GM19468 (cell line): ENCODE measurements around the gene VAMP7.
"Not testable (repeated sequence)": the region's sequence is repeated elsewhere in the genome, so short reads cannot be mapped to it uniquely, and the experiment has no call there.

Experiments used
- ATAC-seq: cut with Tn5 transposase; IDR thresholded peaks from one replicate; pipeline ENCODE4 v1.9.1; 2021; ENCODE audit warnings: mild to moderate bottlenecking, moderate library complexity, moderate number of reproducible peaks; ENCODE audit not compliant: unreplicated experiment; ENCODE audit errors: extremely low read depth

The VAMP7 gene, protein sequence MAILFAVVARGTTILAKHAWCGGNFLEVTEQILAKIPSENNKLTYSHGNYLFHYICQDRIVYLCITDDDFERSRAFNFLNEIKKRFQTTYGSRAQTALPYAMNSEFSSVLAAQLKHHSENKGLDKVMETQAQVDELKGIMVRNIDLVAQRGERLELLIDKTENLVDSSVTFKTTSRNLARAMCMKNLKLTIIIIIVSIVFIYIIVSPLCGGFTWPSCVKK

GRCh38 chrX:155881158-155881993 is at the start of gene VAMP7:
Gene VAMP7 (plus strand): TSS chrX:155881345. CDS start chrX:155889467, 8,122 bp downstream.
- peak; percentile 91 for ATAC-seq

DNA sequence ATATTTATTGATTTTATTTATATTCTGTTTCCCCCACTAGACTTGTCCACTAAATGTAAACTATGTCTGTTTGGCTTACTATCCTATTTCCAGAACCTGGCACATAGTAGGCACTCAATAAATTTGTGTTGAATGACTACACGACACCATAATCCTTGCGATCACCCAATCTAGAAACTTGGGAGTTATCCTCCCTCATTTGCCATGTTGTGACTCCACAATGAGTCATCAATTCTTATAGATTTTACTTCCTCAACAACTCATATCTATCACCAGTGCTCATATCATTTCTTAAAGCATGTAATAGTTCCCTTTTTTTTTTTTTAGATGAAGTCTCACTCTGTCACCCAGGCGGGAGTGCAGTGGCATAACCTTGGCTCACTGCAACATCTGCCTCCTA is 39.9 kb upstream of the VAMP7 start:
- no peak for ATAC-seq

DNA sequence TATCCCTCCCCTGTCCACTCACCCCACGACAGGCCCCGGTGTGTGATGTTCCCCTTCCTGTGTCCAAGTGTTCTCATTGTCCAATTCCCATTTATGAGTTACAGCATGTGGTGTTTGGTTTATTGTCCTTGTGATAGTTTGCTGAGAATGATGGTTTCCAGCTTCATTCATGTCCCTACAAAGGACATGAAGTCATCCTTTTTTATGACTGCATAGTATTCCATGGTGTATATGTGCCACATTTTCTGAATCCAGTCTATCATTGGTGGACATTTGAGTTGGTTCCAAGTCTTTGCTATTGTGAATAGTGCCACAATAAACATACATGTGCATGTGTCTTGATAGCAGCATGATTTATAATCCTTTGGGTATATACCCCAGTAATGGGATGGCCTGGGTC is 29.4 kb upstream of the VAMP7 start:
- not testable (repeated sequence) for ATAC-seq

GRCh38 chrX:155857561-155857960 is 23.6 kb upstream of the VAMP7 start:
- ATAC-seq: no peak

DNA sequence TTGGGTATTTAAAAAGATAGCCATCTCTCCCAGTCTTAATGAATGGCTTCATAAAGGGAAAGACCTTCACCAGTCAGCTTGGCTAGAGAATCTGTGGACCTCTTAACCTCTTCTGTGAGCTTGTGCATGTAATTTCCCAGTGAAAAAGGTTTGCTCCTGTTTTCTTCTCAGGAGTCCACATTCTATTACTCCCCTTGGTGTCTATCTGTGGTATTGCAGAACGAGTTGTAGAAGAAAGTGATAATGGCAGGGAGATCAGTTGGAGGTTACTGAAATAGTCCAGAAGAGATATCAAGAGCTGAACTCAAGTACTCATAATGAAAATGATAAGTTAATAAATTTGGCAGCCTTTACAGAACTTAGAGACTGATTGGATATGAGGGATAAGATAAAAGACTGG is 16.5 kb upstream of the VAMP7 start:
- ATAC-seq: no peak

- no peak for ATAC-seq
Measured at GRCh38 chrX:155865193-155865592, 16.0 kb upstream of the VAMP7 start.

GRCh38 chrX:155867821-155868220 is 13.3 kb upstream of the VAMP7 start:
- ATAC-seq: no peak

GRCh38 chrX:155870958-155871357 is 10.2 kb upstream of the VAMP7 start:
- no peak for ATAC-seq

GRCh38 chrX:155871934-155872333 is 9.2 kb upstream of the VAMP7 start:
- ATAC-seq: no peak

DNA sequence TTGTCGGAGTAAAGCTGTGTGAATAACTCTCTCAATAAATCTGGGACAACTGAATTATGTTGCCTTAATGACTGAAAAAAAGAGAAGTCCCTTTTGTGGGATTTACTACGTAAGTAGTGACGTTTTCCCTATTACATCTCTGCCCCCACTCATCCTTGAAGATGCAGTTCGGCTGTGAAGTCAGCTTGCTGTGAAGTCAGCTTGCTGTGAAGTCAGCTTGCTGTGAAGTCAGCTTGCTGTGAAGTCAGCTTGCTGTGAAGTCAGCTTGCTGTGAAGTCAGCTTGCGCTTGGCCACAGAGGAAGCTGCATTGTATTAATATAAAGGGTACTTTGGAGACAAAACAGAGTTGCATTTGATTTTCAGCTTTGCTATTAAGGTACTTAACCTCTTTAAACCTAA is 8.0 kb upstream of the VAMP7 start:
- ATAC-seq: no peak

- ATAC-seq: no peak
Measured at GRCh38 chrX:155874571-155875244, 6.4 kb upstream of the VAMP7 start.

DNA sequence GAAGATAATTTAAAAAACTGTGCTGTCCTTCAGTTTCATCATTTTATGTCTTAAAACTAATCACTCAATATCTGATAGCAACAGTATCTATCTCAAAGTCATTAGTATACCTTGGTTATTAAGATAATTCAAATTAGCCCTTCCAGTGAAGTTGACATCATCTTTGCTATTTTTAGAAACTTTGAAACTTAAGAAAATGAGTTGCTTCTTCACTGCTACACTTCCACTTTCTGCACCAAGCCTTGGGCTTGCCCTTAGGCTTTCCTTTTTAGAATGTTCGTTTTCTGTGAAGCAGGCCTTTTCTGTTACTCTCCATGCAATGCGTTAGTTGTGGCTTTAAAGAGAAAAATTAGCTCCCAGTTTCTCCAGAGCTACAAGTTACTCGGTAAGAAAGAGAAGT is 4.4 kb upstream of the VAMP7 start:
- no peak for ATAC-seq

- no peak for ATAC-seq
Measured at GRCh38 chrX:155877288-155877687, 3.9 kb upstream of the VAMP7 start.

DNA sequence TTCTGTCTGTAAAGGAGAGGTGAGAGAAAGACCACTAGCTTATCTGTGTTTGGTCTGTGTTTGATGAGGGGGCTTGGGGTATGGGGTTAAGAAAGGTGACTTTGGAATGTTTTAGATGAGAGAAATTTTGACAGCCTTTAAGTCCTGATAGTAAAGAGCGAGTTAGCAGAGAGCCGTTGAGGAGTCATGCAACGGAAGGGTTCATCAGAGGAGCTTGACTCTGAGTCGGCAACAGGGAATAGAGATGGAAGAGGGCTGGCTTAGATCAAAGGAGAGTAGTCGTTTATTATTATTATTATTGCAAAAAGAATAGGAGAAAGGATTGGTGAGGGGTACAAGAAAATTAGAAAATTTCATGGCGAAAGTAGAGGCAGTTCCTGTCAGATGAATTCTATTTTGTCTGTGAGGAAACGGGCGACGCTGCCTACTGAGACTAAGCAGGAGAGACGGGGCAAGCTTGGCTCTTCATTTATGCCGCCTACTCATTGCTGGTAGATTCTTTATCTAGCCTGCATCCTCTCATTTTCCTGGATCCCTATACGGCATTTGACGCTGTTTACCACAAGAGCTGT is 473 bp upstream of the VAMP7 start:
- ATAC-seq: no peak

- ATAC-seq: no peak
Measured at GRCh38 chrX:155886409-155886808, 5.3 kb downstream of the VAMP7 start.

- ATAC-seq: no peak
Measured at GRCh38 chrX:155888139-155888538, 7.0 kb downstream of the VAMP7 start.

DNA sequence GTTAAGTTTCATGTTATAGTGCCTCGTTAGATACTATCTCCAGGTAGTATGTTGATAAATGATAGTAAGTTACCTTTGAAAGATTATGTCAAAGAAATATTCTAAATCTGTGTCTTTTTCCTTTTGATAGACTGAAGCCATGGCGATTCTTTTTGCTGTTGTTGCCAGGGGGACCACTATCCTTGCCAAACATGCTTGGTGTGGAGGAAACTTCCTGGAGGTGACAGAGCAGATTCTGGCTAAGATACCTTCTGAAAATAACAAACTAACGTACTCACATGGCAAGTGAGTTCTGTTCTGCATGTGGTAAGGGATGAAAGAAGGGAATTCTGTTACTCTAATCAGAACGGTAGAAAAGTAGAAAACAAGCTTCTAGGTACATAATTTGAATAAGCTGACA is 8.2 kb downstream of the VAMP7 start:
- ATAC-seq: no peak

GRCh38 chrX:155891446-155892210 is 10.5 kb downstream of the VAMP7 start:
- no peak for ATAC-seq

DNA sequence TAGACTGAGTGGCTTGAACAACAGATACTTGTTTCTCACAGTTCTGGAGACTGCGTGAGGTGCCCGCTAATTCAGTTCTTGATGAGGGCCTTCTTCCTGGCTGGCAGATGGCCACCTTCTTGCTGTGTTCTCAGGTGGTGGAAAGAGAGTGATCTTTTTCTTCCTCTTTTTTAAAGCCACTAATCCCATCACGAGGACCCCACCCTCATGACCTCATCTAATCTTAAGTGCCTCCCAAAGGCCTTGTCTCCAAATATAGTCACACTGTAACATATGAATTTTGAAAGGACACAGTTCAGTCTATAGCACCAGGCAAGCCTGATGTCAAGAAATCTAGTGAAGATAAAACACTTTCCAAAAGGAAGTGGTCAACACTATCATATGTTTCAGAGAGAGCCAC is 12.4 kb downstream of the VAMP7 start:
- no peak for ATAC-seq

DNA sequence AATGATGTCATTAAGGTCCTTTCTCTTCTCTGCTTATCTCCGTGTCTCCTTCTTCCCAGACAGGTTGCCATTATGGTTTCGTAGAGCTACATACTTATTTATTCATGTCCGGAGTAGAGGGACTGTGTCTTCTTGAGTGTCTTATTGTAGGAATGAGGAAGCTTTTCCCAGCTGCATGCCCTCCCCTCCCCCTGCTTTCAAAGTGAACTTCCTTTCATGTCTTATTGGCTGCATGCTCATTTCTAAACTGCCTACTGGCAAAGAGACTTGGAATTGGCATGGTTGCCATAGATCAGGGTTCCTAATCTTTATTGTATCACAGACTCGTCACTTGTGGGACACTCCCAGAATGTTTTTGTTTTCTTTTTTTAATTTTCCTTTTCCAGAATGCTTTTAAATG is 15.4 kb downstream of the VAMP7 start:
- no peak for ATAC-seq
